ENCODE data around the gene BAG5. TPM values are rescaled to one million over a fixed set of nuclear protein-coding genes. Genes with fewer than 3 reads are reported as not detected.
"Not testable (repeated sequence)": the region's sequence is repeated elsewhere in the genome, so short reads cannot be mapped to it uniquely, and the experiment has no call there.

Gene BAG5
- polyA plus RNA-seq, 3 donors = 29.4 to 34.2 (median 30.4) TPM

GRCh38 chr14:103519837-103520212 is 42.6 kb downstream of the BAG5 start:
- no peak for DNase-seq (ENCODE audit: extremely low read depth in 1 of 11, low read depth in 9 of 11, low spot score in 4 of 11)

GRCh38 chr14:103519043-103519836 is 43.2 kb downstream of the BAG5 start:
- no peak for DNase-seq (ENCODE audit: extremely low read depth in 1 of 11, low read depth in 9 of 11, low spot score in 4 of 11)

- DNase-seq (ENCODE audit: extremely low read depth in 1 of 11, low read depth in 9 of 11, low spot score in 4 of 11) = no peak
Observed at GRCh38 chr14:103518422-103519042, 43.9 kb downstream of the BAG5 start.

- DNase-seq (ENCODE audit: extremely low read depth in 1 of 11, low read depth in 9 of 11, low spot score in 4 of 11) = no peak
Observed at GRCh38 chr14:103517721-103518421, 44.6 kb downstream of the BAG5 start.

GRCh38 chr14:103517174-103517566 is 45.3 kb downstream of the BAG5 start:
- no peak for DNase-seq (ENCODE audit: extremely low read depth in 1 of 11, low read depth in 9 of 11, low spot score in 4 of 11)

- DNase-seq (ENCODE audit: extremely low read depth in 1 of 11, low read depth in 9 of 11, low spot score in 4 of 11) = no peak
Observed at GRCh38 chr14:103516426-103517173, 45.9 kb downstream of the BAG5 start.

- DNase-seq (ENCODE audit: extremely low read depth in 1 of 11, low read depth in 9 of 11, low spot score in 4 of 11) = no peak
Observed at GRCh38 chr14:103514596-103515421, 47.6 kb downstream of the BAG5 start.

- no peak for DNase-seq (ENCODE audit: extremely low read depth in 1 of 11, low read depth in 9 of 11, low spot score in 4 of 11)
Observed at GRCh38 chr14:103512701-103513611, 49.5 kb downstream of the BAG5 start.

- DNase-seq (ENCODE audit: extremely low read depth in 1 of 11, low read depth in 9 of 11, low spot score in 4 of 11) = not testable (repeated sequence)
Observed at GRCh38 chr14:103512180-103512579, 50.3 kb downstream of the BAG5 start.

- DNase-seq (ENCODE audit: extremely low read depth in 1 of 11, low read depth in 9 of 11, low spot score in 4 of 11) = no peak
Observed at GRCh38 chr14:103510724-103511693, 51.4 kb downstream of the BAG5 start.

- no peak for DNase-seq (ENCODE audit: extremely low read depth in 1 of 11, low read depth in 9 of 11, low spot score in 4 of 11)
Observed at GRCh38 chr14:103509864-103510723, 52.4 kb downstream of the BAG5 start.

- DNase-seq (ENCODE audit: extremely low read depth in 1 of 11, low read depth in 9 of 11, low spot score in 4 of 11) = no peak
Observed at GRCh38 chr14:103508521-103509329, 53.7 kb downstream of the BAG5 start.

- DNase-seq (ENCODE audit: extremely low read depth in 1 of 11, low read depth in 9 of 11, low spot score in 4 of 11) = no peak
Observed at GRCh38 chr14:103507751-103508150, 54.7 kb downstream of the BAG5 start.

Measured in renal cortex interstitium (tissue), 11 donors.